Measurements from ENCODE around the gene PTPRN2.

GRCh38 chr7:158470336-158470735 is 117.3 kb downstream of the PTPRN2 start:
- TF ChIP-seq EZH2 (IDR thresholded peaks at IDR 0.05; ENCODE audit: borderline replicate concordance, low read length): no peak
- TF ChIP-seq, protein P1, sequence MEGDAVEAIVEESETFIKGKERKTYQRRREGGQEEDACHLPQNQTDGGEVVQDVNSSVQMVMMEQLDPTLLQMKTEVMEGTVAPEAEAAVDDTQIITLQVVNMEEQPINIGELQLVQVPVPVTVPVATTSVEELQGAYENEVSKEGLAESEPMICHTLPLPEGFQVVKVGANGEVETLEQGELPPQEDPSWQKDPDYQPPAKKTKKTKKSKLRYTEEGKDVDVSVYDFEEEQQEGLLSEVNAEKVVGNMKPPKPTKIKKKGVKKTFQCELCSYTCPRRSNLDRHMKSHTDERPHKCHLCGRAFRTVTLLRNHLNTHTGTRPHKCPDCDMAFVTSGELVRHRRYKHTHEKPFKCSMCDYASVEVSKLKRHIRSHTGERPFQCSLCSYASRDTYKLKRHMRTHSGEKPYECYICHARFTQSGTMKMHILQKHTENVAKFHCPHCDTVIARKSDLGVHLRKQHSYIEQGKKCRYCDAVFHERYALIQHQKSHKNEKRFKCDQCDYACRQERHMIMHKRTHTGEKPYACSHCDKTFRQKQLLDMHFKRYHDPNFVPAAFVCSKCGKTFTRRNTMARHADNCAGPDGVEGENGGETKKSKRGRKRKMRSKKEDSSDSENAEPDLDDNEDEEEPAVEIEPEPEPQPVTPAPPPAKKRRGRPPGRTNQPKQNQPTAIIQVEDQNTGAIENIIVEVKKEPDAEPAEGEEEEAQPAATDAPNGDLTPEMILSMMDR (conservative IDR thresholded peaks at IDR 0.05 in 1 of 2, IDR thresholded peaks at IDR 0.05 in 1 of 2; ENCODE audit: extremely low read depth in 1 of 2, insufficient read depth in 1 of 2, low read depth in 1 of 2, low read length in 2 of 2): no peak

All from mammary epithelial cell (primary cell).